Karpas-422 (cell line): ENCODE results near the gene RNF128. TPM values are rescaled to one million over a fixed set of nuclear protein-coding genes. Genes with fewer than 3 reads are reported as not detected.

Experiments used
- DNase-seq: peaks from one replicate; pipeline ENCODE4 v3.0.0-alpha.2; 2015
- H2AFZ ChIP-seq: fragments of 200-600 bp; sonication (generic); 2 replicates; pipeline ENCODE4 v1.6.1; 2014; ENCODE audit warnings: antibody characterized with exemption, low read length, mixed read lengths
- H3K27ac ChIP-seq: fragments of 200-600 bp; sonication (generic); 2 replicates; pipeline ENCODE4 v1.5.1; 2014; ENCODE audit warnings: mild to moderate bottlenecking, low read length, moderate library complexity
- H3K27me3 ChIP-seq: fragments of 200-600 bp; sonication (generic); 2 replicates; pipeline ENCODE4 v1.6.1; 2014; ENCODE audit warnings: low read length, mixed read lengths
- H3K36me3 ChIP-seq: fragments of 200-600 bp; sonication (generic); 2 replicates; pipeline ENCODE4 v1.6.1; 2014; ENCODE audit warnings: low read length, mixed read lengths; ENCODE audit not compliant: insufficient read depth
- H3K4me1 ChIP-seq: fragments of 200-600 bp; sonication (generic); 2 replicates; pipeline ENCODE4 v1.6.1; 2014; ENCODE audit warnings: mild to moderate bottlenecking, low read length, mixed read lengths
- H3K4me2 ChIP-seq: fragments of 200-600 bp; sonication (generic); 2 replicates; pipeline ENCODE4 v1.6.1; 2014; ENCODE audit warnings: low read length, low read depth, mild to moderate bottlenecking; ENCODE audit not compliant: poor library complexity, severe bottlenecking
- H3K4me3 ChIP-seq: fragments of 200-600 bp; sonication (generic); 2 replicates; pipeline ENCODE4 v1.5.1; 2014; ENCODE audit warnings: mild to moderate bottlenecking, antibody characterized with exemption, low read length, mixed read lengths
- H3K79me2 ChIP-seq: fragments of 200-600 bp; sonication (generic); 2 replicates; pipeline ENCODE4 v1.6.1; 2014; ENCODE audit warnings: mild to moderate bottlenecking, low read length, mixed read lengths
- H3K9ac ChIP-seq: fragments of 200-600 bp; sonication (generic); 2 replicates; pipeline ENCODE4 v1.6.0; 2014; ENCODE audit warnings: low read length
- H3K9me2 ChIP-seq: fragments of 200-600 bp; sonication (generic), shearing (Covaris generic); replicated peaks from 2 replicates; pipeline ENCODE4 v1.6.0; 2014; ENCODE audit warnings: mild to moderate bottlenecking, low read length, moderate library complexity; ENCODE audit not compliant: insufficient read depth
- H3K9me3 ChIP-seq: fragments of 300-700, 200-600 bp; sonication (generic); 2 replicates; pipeline ENCODE4 v1.6.1; 2014; ENCODE audit warnings: low read length, mixed read lengths
- H4K20me1 ChIP-seq: fragments of 200-600 bp; sonication (generic); 2 replicates; pipeline ENCODE4 v1.6.1; 2014; ENCODE audit warnings: mild to moderate bottlenecking, antibody characterized with exemption, low read length, low read depth; ENCODE audit not compliant: insufficient read depth
- total RNA-seq: library from RNA; depleted of rRNA; stranded (reverse); fragments of >200 nt; shearing (Covaris generic); gene quantifications from 2 replicates; pipeline ENCODE4 v1.2.3, GENCODE V29; 2014; ENCODE audit warnings: low replicate concordance

RNF128 gene
- total RNA-seq, 1 experiment from 2014 or later = not detected

DNA sequence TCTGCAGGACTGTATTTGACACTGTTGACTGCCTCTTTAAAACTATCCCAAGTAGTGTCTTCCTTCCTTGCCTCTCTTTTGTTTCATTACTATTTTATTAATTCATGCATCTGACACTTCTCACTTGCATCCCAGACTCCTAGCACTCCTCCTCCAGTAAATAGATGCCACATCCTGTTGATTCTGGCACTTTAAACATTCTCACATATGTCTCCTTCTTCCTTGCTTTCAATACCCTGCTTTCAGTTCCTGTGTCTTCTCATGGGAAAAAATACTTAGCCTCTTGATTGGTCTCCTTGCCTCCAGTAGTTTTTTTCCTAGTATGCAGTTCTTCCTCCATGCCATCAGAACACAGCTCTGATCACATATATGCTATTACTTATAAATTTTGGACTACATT is 5.1 kb downstream of the RNF128 start:
- Histone ChIP-seq H2AFZ (no peak overlapping the region), H3K9me3 (no peaks in the 10 kb centered on the region), H3K79me2 (no peaks in the 10 kb centered on the region), H3K36me3 (no peaks in the 10 kb centered on the region), H3K27me3 (no peaks in the 10 kb centered on the region), H3K9ac (no peak overlapping the region), H3K4me3 (no peak overlapping the region), H4K20me1 (no peaks in the 10 kb centered on the region), H3K9me2 (no peaks in the 10 kb centered on the region), H3K4me2 (no peak overlapping the region), H3K27ac (no peak overlapping the region), H3K4me1 (no peaks in the 10 kb centered on the region)
- no peak for DNase-seq

DNA sequence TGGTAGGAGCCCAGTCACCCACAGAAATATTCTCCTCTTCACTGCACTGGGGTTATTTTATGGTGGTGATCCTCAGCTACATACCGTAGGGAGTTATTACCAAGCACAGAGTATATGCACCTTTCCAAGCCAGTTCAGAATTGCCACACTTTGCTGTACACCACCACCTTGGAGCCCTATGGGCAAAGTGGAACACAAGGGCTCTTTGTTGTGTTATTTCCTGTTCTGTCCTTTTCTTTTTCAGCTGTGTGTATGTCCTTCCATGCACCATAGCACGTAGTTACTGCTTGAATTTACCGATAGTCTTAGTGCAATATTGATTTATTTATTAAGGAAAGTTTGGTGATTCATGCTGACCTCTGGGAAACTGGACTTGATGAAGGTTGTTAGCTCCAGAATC is 8.3 kb downstream of the RNF128 start:
- Histone ChIP-seq H3K36me3 (no peaks in the 10 kb centered on the region), H2AFZ (no peak overlapping the region), H3K4me1 (no peaks in the 10 kb centered on the region), H3K27ac (no peak overlapping the region), H4K20me1 (no peaks in the 10 kb centered on the region), H3K79me2 (no peaks in the 10 kb centered on the region), H3K4me3 (no peak overlapping the region), H3K9ac (no peak overlapping the region), H3K4me2 (no peak overlapping the region), H3K27me3 (no peaks in the 10 kb centered on the region), H3K9me2 (no peaks in the 10 kb centered on the region), H3K9me3 (no peaks in the 10 kb centered on the region)
- DNase-seq = no peak

DNA sequence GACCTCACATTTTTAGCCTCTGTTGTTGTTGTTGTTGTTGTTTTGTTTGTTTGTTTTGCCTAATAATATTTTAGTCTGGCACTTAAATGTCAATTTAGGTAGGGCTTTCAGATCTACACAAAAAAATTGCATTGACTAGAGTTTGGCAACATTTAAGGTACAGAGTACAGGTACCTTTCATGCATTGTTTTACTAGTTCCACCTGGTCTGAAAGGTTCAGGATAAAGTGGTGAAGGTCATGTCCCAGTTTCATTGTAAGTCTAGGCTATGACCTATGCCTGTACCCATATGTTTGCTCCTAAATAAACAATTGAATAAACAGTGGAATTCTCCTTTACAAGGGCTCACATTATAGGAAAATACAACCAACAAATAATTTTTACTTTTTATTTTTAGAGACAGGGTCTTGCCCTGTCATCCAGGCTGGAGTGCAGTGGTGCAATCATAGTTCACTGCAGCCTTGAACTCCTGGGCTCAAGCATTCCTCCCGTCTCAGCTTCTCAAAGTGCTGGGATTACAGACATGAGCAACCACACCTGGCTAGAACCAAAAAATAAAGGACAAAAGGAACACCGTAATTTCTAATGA is 13.8 kb downstream of the RNF128 start:
- no peak overlapping the region for H3K9ac ChIP-seq
- no peak for DNase-seq
- no peak overlapping the region for H3K27ac ChIP-seq
- H3K4me2 ChIP-seq = no peak overlapping the region
- H3K4me3 ChIP-seq = no peak overlapping the region
- no peaks in the 10 kb centered on the region for H3K27me3 ChIP-seq
- H3K79me2 ChIP-seq = no peaks in the 10 kb centered on the region
- H3K36me3 ChIP-seq = no peaks in the 10 kb centered on the region
- no peaks in the 10 kb centered on the region for H3K4me1 ChIP-seq
- H3K9me3 ChIP-seq = no peaks in the 10 kb centered on the region
- H2AFZ ChIP-seq = no peak overlapping the region
- no peaks in the 10 kb centered on the region for H3K9me2 ChIP-seq
- no peaks in the 10 kb centered on the region for H4K20me1 ChIP-seq

DNA sequence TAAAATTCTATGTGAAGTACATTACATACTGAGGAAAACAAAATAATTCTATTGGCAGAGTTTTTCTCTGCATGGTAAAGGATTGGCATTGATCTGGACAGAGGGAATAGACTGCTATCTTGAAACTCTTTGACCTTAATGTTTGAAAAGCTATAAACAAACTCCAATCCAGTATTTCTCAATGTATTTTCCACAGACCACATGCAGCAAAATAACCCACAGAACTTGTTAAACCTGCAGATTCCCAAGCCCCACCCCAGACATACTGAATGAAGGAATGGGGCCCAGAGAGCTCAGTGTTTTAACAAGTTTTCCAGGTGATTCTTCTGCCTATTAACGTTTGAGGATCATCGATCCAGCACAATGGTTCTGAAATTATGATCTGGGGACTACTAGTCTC is 15.7 kb downstream of the RNF128 start:
- H3K4me3 ChIP-seq = no peak overlapping the region
- H3K4me1 ChIP-seq = no peaks in the 10 kb centered on the region
- H3K4me2 ChIP-seq = no peak overlapping the region
- DNase-seq = no peak
- H3K9me3 ChIP-seq = no peaks in the 10 kb centered on the region
- H3K79me2 ChIP-seq = no peaks in the 10 kb centered on the region
- H3K9me2 ChIP-seq = no peaks in the 10 kb centered on the region
- no peak overlapping the region for H3K27ac ChIP-seq
- no peak overlapping the region for H3K9ac ChIP-seq
- no peaks in the 10 kb centered on the region for H3K36me3 ChIP-seq
- no peaks in the 10 kb centered on the region for H3K27me3 ChIP-seq
- H2AFZ ChIP-seq = no peak overlapping the region
- H4K20me1 ChIP-seq = no peaks in the 10 kb centered on the region

DNA sequence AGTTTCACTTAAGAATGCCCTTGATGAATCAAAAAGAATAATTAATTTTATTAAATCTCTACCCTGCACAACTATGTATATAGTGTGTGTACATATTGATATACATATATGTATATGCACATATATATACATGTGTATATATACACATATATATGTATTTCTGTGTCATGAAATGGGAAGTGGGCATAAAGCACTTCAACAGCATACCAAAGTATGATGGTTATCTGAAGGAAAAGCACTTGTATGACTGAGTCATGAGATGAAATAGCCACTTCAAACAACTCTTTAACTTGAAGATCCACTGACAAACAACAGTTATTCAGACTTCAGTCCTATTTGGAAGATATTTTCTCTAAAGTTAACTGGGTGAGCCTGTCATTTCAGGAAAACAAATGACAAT is 16.3 kb downstream of the RNF128 start:
- H3K9ac ChIP-seq = no peak overlapping the region
- H3K4me1 ChIP-seq = no peaks in the 10 kb centered on the region
- H3K9me2 ChIP-seq = no peaks in the 10 kb centered on the region
- H2AFZ ChIP-seq = no peak overlapping the region
- no peaks in the 10 kb centered on the region for H4K20me1 ChIP-seq
- H3K36me3 ChIP-seq = no peaks in the 10 kb centered on the region
- no peak for DNase-seq
- no peaks in the 10 kb centered on the region for H3K79me2 ChIP-seq
- H3K4me2 ChIP-seq = no peak overlapping the region
- H3K4me3 ChIP-seq = no peak overlapping the region
- no peaks in the 10 kb centered on the region for H3K9me3 ChIP-seq
- no peaks in the 10 kb centered on the region for H3K27me3 ChIP-seq
- no peak overlapping the region for H3K27ac ChIP-seq

DNA sequence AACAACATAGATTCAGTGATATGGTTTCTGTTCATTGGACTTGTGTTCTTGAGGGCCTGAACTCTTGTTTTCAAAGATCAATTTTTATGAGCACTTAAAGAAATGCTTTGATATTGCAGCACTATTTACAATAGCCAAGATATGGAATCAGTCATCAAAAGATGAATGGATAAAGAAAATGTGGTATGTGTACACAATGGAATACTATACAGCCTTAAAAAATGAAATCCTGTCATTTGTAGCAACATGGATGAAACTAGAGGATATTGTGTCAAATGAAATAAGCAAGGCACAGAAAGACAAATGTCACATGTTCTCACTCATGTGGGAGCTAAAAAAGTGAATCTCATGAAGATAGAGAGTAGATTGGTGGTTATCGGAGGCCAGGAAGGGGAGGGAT is 21.9 kb downstream of the RNF128 start:
- Histone ChIP-seq H3K4me3 (no peak overlapping the region), H3K9me2 (no peaks in the 10 kb centered on the region), H3K9me3 (peaks cover 5% of the 10 kb centered on the region; the same call in 1 of the 2 replicates), H3K36me3 (no peaks in the 10 kb centered on the region), H3K79me2 (no peaks in the 10 kb centered on the region), H3K4me1 (no peaks in the 10 kb centered on the region), H2AFZ (no peak overlapping the region), H3K4me2 (no peak overlapping the region), H4K20me1 (no peaks in the 10 kb centered on the region), H3K9ac (no peak overlapping the region), H3K27me3 (no peaks in the 10 kb centered on the region), H3K27ac (no peak overlapping the region)
- no peak for DNase-seq

DNA sequence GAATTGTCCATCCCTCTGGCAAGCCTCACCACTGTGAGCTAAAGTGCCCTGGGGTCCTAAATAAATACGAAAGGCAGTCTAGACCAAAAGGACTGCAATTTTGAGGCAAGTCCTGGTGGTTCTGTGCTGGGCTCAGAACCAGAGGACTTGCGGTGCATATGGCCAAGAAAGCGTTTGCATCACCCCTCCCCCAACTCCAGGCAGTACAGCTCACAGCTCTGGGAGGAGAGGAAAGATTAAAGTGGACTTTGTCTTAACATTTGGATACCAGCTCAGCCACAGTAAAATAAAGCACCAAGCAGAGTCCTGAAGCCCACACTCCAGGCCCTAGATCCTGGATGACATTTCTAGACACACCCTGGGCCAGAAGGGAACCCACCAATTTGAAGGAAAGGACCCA is 24.9 kb downstream of the RNF128 start:
- Histone ChIP-seq H3K4me2 (no peak overlapping the region), H3K79me2 (no peaks in the 10 kb centered on the region), H3K27ac (no peak overlapping the region), H3K9me2 (no peaks in the 10 kb centered on the region), H3K4me1 (no peaks in the 10 kb centered on the region), H2AFZ (no peak overlapping the region), H3K4me3 (no peak overlapping the region), H3K9ac (no peak overlapping the region), H4K20me1 (no peaks in the 10 kb centered on the region), H3K36me3 (no peaks in the 10 kb centered on the region), H3K9me3 (peaks cover 5% of the 10 kb centered on the region; the same call in 1 of the 2 replicates), H3K27me3 (no peaks in the 10 kb centered on the region)
- no peak for DNase-seq

DNA sequence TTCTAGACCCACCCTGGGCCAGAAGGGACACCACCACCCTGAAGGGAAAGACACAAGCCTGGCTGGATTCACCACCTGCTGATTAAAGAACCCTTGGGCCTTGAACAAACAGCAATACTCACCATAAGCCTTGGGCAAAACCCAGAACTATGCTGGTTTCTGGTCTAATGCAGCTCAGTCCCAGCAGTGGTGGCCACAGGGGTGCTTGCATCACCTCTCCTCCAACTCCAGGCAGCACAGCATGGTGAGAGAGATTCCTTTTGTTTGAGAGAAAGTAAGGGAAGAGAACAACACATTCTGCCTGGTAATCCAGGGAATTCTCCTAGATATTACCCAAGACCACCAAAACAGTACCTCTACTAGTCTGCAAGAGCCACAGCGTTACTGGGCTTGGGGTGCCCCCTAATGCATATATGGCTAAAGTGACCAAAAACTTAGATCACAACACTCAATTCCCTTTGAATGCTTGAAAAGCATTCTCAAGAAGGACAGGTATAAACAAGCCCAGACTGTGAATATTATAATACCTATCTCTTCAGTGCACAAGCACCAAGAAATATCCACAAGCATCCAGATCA is 25.7 kb downstream of the RNF128 start:
- Histone ChIP-seq H3K27me3 (no peaks in the 10 kb centered on the region), H3K9me2 (no peaks in the 10 kb centered on the region), H3K79me2 (no peaks in the 10 kb centered on the region), H3K9ac (no peak overlapping the region), H3K4me2 (no peak overlapping the region), H3K4me1 (no peaks in the 10 kb centered on the region), H2AFZ (no peak overlapping the region), H3K9me3 (peaks cover 5% of the 10 kb centered on the region; the same call in 1 of the 2 replicates), H3K36me3 (no peaks in the 10 kb centered on the region), H3K27ac (no peak overlapping the region), H4K20me1 (no peaks in the 10 kb centered on the region), H3K4me3 (no peak overlapping the region)
- DNase-seq = peak; percentile 45
